SK-N-SH (cell line): ENCODE data around the gene LDAH. TPM values are rescaled to one million over a fixed set of nuclear protein-coding genes. Genes with fewer than 3 reads are reported as not detected.

Experiments used
- CTCF ChIA-PET: fragments of 300-600, 350-600 bp; formaldehyde crosslinking; extraction: SDS; loops from one replicate; lab custom pipeline; 2021; lab: Yijun Ruan, JAX
- POLR2A ChIA-PET: fragments of 350-600 bp; sonication (Branson Sonifier 250); formaldehyde crosslinking; extraction: SDS; loops from one replicate; lab custom pipeline; 2020; ENCODE audit warnings: antibody characterized with exemption, inconsistent platforms; lab: Yijun Ruan, JAX
- DNase-seq: peaks from one replicate; pipeline ENCODE4 v3.0.0; 2012
- H2AFZ ChIP-seq: fragments of 200-600 bp; sonication (generic); 2 replicates; pipeline ENCODE4 v1.8.1; 2016; ENCODE audit warnings: antibody characterized with exemption, mild to moderate bottlenecking, low read depth
- H3F3A ChIP-seq: fragments of 200-600 bp; sonication (generic); replicated peaks from 2 replicates; pipeline ENCODE3; 2016; ENCODE audit warnings: antibody characterized with exemption, mild to moderate bottlenecking; ENCODE audit not compliant: insufficient read depth
- H3K27ac ChIP-seq, 2 experiments: fragments of 200-500 bp in 1 of 2; fragments of 200-600 bp in 1 of 2; sonication (Bioruptor generic) in 1 of 2; sonication (generic), shearing (Covaris generic) in 1 of 2; 2 replicates each; pipeline versions ENCODE4 v1.5.1 to v1.6.1; 2014 to 2016; ENCODE audit warnings: low read depth in 2 of 2, inconsistent platforms in 1 of 2, low read length in 1 of 2, mild to moderate bottlenecking in 1 of 2, mixed read lengths in 1 of 2
- H3K27me3 ChIP-seq: fragments of 200-600 bp; sonication (generic), shearing (Covaris generic); 2 replicates; pipeline ENCODE4 v1.6.1; 2016; ENCODE audit warnings: mixed run types; ENCODE audit not compliant: insufficient read depth
- H3K36me3 ChIP-seq, 2 experiments: fragments of 200-500 bp in 1 of 2; fragments of 200-600 bp in 1 of 2; sonication (Bioruptor generic) in 1 of 2; sonication (generic) in 1 of 2; replicated peaks in 1 of 2; 2 replicates each; pipeline versions ENCODE3 to v1.5.1; 2014 to 2016; ENCODE audit warnings: low read length in 1 of 2, mild to moderate bottlenecking in 1 of 2; ENCODE audit not compliant: insufficient read depth in 2 of 2, control insufficient read depth in 1 of 2
- H3K4me1 ChIP-seq, 2 experiments: fragments of 200-500 bp in 1 of 2; fragments of 200-600 bp in 1 of 2; sonication (Bioruptor generic) in 1 of 2; sonication (generic), shearing (Covaris generic) in 1 of 2; 2 replicates each; pipeline versions ENCODE4 v1.5.1 to v1.6.1; 2014 to 2016; ENCODE audit warnings: low read depth in 1 of 2, low read length in 1 of 2, mixed run types in 1 of 2; ENCODE audit not compliant: insufficient read depth in 2 of 2, control insufficient read depth in 1 of 2
- H3K4me2 ChIP-seq: fragments of 200-600 bp; sonication (generic), shearing (Covaris generic); 2 replicates; pipeline ENCODE4 v1.6.1; 2017; ENCODE audit warnings: mixed run types
- H3K4me3 ChIP-seq, 2 experiments: fragments of 200-500 bp in 1 of 2; fragments of 200-600 bp in 1 of 2; sonication (Bioruptor generic) in 1 of 2; sonication (generic), shearing (Covaris generic) in 1 of 2; 2 replicates each; pipeline versions ENCODE4 v1.5.1 to v1.8.1; 2014 to 2016; ENCODE audit warnings: low read depth in 2 of 2, inconsistent platforms in 1 of 2, low read length in 1 of 2, mild to moderate bottlenecking in 1 of 2, mixed read lengths in 1 of 2, moderate library complexity in 1 of 2
- H3K79me2 ChIP-seq: fragments of 200-600 bp; sonication (generic); 2 replicates; pipeline ENCODE4 v1.8.1; 2017; ENCODE audit warnings: mild to moderate bottlenecking; ENCODE audit not compliant: insufficient read depth
- H3K9ac ChIP-seq: fragments of 200-600 bp; sonication (generic); 2 replicates; pipeline ENCODE4 v1.6.1; 2017; ENCODE audit warnings: mixed run types
- H3K9me2 ChIP-seq: fragments of 200-600 bp; sonication (generic); 2 replicates; pipeline ENCODE4 v1.6.1; 2017; ENCODE audit warnings: mixed run types
- H3K9me3 ChIP-seq: fragments of 200-600 bp; sonication (generic); 2 replicates; pipeline ENCODE4 v1.6.1; 2017; ENCODE audit warnings: mixed run types, mild to moderate bottlenecking, moderate library complexity
- H4K20me1 ChIP-seq: fragments of 200-600 bp; sonication (generic); 2 replicates; pipeline ENCODE4 v1.6.1; 2017; ENCODE audit warnings: mild to moderate bottlenecking, mixed run types; ENCODE audit not compliant: insufficient read depth
- CHD2 ChIP-seq: fragments of 150-350 bp; IDR thresholded peaks from 2 replicates; pipeline ENCODE4 v1.6.1; 2018; ENCODE audit warnings: low read length; ENCODE audit not compliant: partially characterized antibody
- FOSL2 ChIP-seq: IDR thresholded peaks from 2 replicates; pipeline ENCODE4 v1.4.0; 2012; ENCODE audit warnings: low read depth, mild to moderate bottlenecking, moderate library complexity, borderline replicate concordance
- FOXM1 ChIP-seq: IDR thresholded peaks from 2 replicates; pipeline ENCODE4 v1.4.0; 2012; ENCODE audit warnings: low read depth, mild to moderate bottlenecking
- MAX ChIP-seq: IDR thresholded peaks from 2 replicates; pipeline ENCODE4 v1.4.0; 2012; ENCODE audit warnings: low read depth
- REST ChIP-seq: IDR thresholded peaks from 2 replicates; pipeline ENCODE4 v1.6.1; 2012; ENCODE audit warnings: mild to moderate bottlenecking, low read depth, low read length, moderate library complexity
- RXRA ChIP-seq: IDR thresholded peaks from 2 replicates; pipeline ENCODE4 v1.4.0; 2012; ENCODE audit warnings: low read depth, mild to moderate bottlenecking, borderline replicate concordance
- SIN3A ChIP-seq: IDR thresholded peaks from 2 replicates; pipeline ENCODE4 v1.6.1; 2012; ENCODE audit warnings: low read depth, mild to moderate bottlenecking, low read length, moderate library complexity, borderline replicate concordance
- YY1 ChIP-seq: IDR thresholded peaks from 2 replicates; pipeline ENCODE4 v1.4.0; 2012; ENCODE audit warnings: low read depth, mild to moderate bottlenecking
- WGBS: methylation state at CpG from one replicate; pipeline ENCODE4 v1.1.6; 2017; ENCODE audit warnings: low lambda C conversion rate; 5-methylcytosine and 5-hydroxymethylcytosine counted together
- polyA plus RNA-seq, 3 experiments: library from polyadenylated mRNA; depleted of rRNA; stranded (reverse); fragments of >200 nt; gene quantifications; 2 replicates each; pipeline ENCODE4 v1.2.3, GENCODE V29; 2012

LDAH gene
- polyA plus RNA-seq, 1 of the 3 experiments (the other 2 are of a cell fraction): 12.7 TPM

GRCh38 chr2:20862850-20863249, 39.9 kb upstream of the LDAH start:
- no peak overlapping the region for H2AFZ ChIP-seq

GRCh38 chr2:20855456-20855855, 32.6 kb upstream of the LDAH start:
- Histone ChIP-seq H4K20me1 (no peaks in the 10 kb centered on the region), H3K27ac (no peak overlapping the region), H3K9me3 (no peaks in the 10 kb centered on the region), H3K36me3 (no peaks in the 10 kb centered on the region), H3K27me3 (peaks cover 10% of the 10 kb centered on the region; the same call in 1 of the 2 replicates), H3F3A (no peaks in the 10 kb centered on the region), H3K4me3 (no peak overlapping the region), H3K9ac (no peak overlapping the region), H3K9me2 (no peaks in the 10 kb centered on the region), H3K4me2 (no peak overlapping the region), H3K79me2 (no peaks in the 10 kb centered on the region), H2AFZ (no peak overlapping the region), H3K4me1 (no peaks in the 10 kb centered on the region)
- DNase-seq: no peak
- ChIA-PET POLR2A (no interaction called here), CTCF (interaction anchor here (1.3 kb wide), 1 partner anchor 17 kb away, joined by 3 read pairs; no protein-coding TSS in a partner anchor)
- TF ChIP-seq FOSL2 (no peak), MAX (no peak)
- WGBS: 30% methylated on average over 4 of the region's 4 CpGs

More at GRCh38 chr2:20862850-20863249, 39.9 kb upstream of the LDAH start:
- Histone ChIP-seq H3K9ac (no peak overlapping the region), H3K36me3 (no peaks in the 10 kb centered on the region), H3K27me3 (no peaks in the 10 kb centered on the region), H3K4me2 (no peak overlapping the region), H3K27ac (no peak overlapping the region)
- CTCF ChIA-PET: interaction anchor here (0.6 to 1.6 kb wide), 3 partner anchors 30 to 201 kb away, joined by 3 to 5 read pairs (median 4); no protein-coding TSS in a partner anchor
- 23% methylated on average over 6 of the region's 6 CpGs for WGBS
- TF ChIP-seq REST (no peak), FOXM1 (no peak), FOSL2 (no peak), CHD2 (no peak), SIN3A (no peak), RXRA (no peak), YY1 (no peak)
- TF ChIP-seq, all 33 proteins: peak for 0
- H3K9me2 ChIP-seq: no peaks in the 10 kb centered on the region
- no peaks in the 10 kb centered on the region for H3K9me3 ChIP-seq
- no peak overlapping the region for H3K4me3 ChIP-seq
- no peaks in the 10 kb centered on the region for H4K20me1 ChIP-seq
- no peaks in the 10 kb centered on the region for H3F3A ChIP-seq
- DNase-seq: no peak
- POLR2A ChIA-PET: no interaction called here
- H3K79me2 ChIP-seq: no peaks in the 10 kb centered on the region
- no peaks in the 10 kb centered on the region for H3K4me1 ChIP-seq
